Measurements from ENCODE around the gene RNF115. TPM values are rescaled to one million over a fixed set of nuclear protein-coding genes. Genes with fewer than 3 reads are reported as not detected.

The RNF115 gene
- total and polyA plus RNA-seq, 2 of the 4 experiments (the other 2 are of a cell fraction), result 13.5 to 22.9 TPM

GRCh38 chr1:145719230-145720079, 104.4 kb downstream of the RNF115 start, which contains the start of gene CD160:
Gene CD160, plus strand, starts transcription at chr1:145719499. Its CDS starts 8,829 bp downstream, at chr1:145728328.
- Histone ChIP-seq H4K5ac (ENCODE audit: low read depth, low read length) (peak within 1 kb of the TSS; percentile 85), H3K79me1 (ENCODE audit: low read depth in 1 of 2, low read length in 2 of 2) (no peaks in the 10 kb centered on the region; a peak in 1 of 4 replicates), H3K56ac (ENCODE audit: extremely low read depth, insufficient read depth, low read length) (peak within 1 kb of the TSS; percentile 81), H3K4me2 (ENCODE audit: low read depth, low read length) (peak within 1 kb of the TSS; percentile 18; the same call in 1 of the 2 replicates), H2BK20ac (ENCODE audit: low read depth, low read length) (peak within 1 kb of the TSS; percentile 99), H3K27me3 (ENCODE audit: control insufficient read depth, insufficient read depth, low read length) (no peaks in the 10 kb centered on the region), H3K14ac (replicated peaks; ENCODE audit: low read depth, low read length) (peak within 1 kb of the TSS; percentile 87), H4K20me1 (ENCODE audit: insufficient read depth, low read length) (no peaks in the 10 kb centered on the region), H3K9me3 (ENCODE audit: control insufficient read depth, insufficient read depth, low read length) (no peaks in the 10 kb centered on the region), H4K91ac (ENCODE audit: insufficient read depth, low read depth, low read length) (peak within 1 kb of the TSS; percentile 98), H3K27ac (ENCODE audit: insufficient read depth, low read length) (peak within 1 kb of the TSS; percentile 62), H2BK120ac (ENCODE audit: low read depth, low read length) (peak within 1 kb of the TSS; percentile 99), H3K23ac (ENCODE audit: low read depth, low read length) (peak within 1 kb of the TSS; percentile 88), H2AK5ac (ENCODE audit: low read depth, low read length) (peak within 1 kb of the TSS; percentile 97), H3K4me1 (ENCODE audit: control insufficient read depth, insufficient read depth, low read length) (peaks cover 29% of the 10 kb centered on the region), H2AK9ac (replicated peaks; ENCODE audit: low read depth, low read length, poor library complexity) (peak within 1 kb of the TSS; percentile 94), H2BK5ac (ENCODE audit: low read depth, low read length, poor library complexity, severe bottlenecking) (peak within 1 kb of the TSS; percentile 92), H3K4me3 (ENCODE audit: insufficient read depth, low read depth, low read length) (no peak within 1 kb of the TSS), H3K4ac (ENCODE audit: low read depth, low read length) (peak within 1 kb of the TSS; percentile 99), H3K36me3 (ENCODE audit: control insufficient read depth, insufficient read depth, low read length) (no peaks in the 10 kb centered on the region), H3K9ac (ENCODE audit: low read depth, low read length) (no peak within 1 kb of the TSS), H2AFZ (replicated peaks; ENCODE audit: low read length, poor library complexity) (peak within 1 kb of the TSS; percentile 94), H4K8ac (ENCODE audit: low read depth in 2 of 2, low read length in 2 of 2) (peak within 1 kb of the TSS; percentile 75 to 95), H3K18ac (ENCODE audit: low read depth, low read length) (peak within 1 kb of the TSS; percentile 72), H3K9me1 (ENCODE audit: insufficient read depth, low read length) (peaks cover 24% of the 10 kb centered on the region), H2BK15ac (ENCODE audit: low read depth, low read length) (peak within 1 kb of the TSS; percentile 99)
- ATAC-seq (ENCODE audit: low read depth) (no peak), DNase-seq (no peak)
- in situ Hi-C loops (cut with MboI; ENCODE audit: low sequenced_read_pairs), result no loop called here
- 94% methylated on average over 6 of the region's 12 CpGs; no CpG with 5 or more reads in 1 of the 2 experiments for WGBS, 2 experiments (ENCODE audit: extremely low coverage in 2 of 2, insufficient read length in 1 of 2)
- BruUV-seq (replicated peaks), result no TSS peak
- TF ChIP-seq MXI1 (IDR thresholded peaks at IDR 0.05; ENCODE audit: borderline replicate concordance, low read depth, low read length) (no peak), RFX5 (IDR thresholded peaks at IDR 0.05; ENCODE audit: low read depth, low read length) (no peak), CTCF (conservative IDR thresholded peaks at IDR 0.05; ENCODE audit: low read depth, low read length) (no peak), RAD21 (IDR thresholded peaks at IDR 0.05; ENCODE audit: low read length) (no peak), USF2 (IDR thresholded peaks at IDR 0.05; ENCODE audit: low read depth, low read length) (no peak), BHLHE40 (IDR thresholded peaks at IDR 0.05; ENCODE audit: low read depth, low read length) (no peak), MAFK (IDR thresholded peaks at IDR 0.05; ENCODE audit: low read depth, low read length) (no peak), FOS (IDR thresholded peaks at IDR 0.05; ENCODE audit: low read depth, low read length) (no peak), RCOR1 (IDR thresholded peaks at IDR 0.05; ENCODE audit: insufficient replicate concordance, low read length) (no peak), SMC3 (IDR thresholded peaks at IDR 0.05; ENCODE audit: low read depth, low read length) (no peak), NFE2L2 (IDR thresholded peaks at IDR 0.05; ENCODE audit: low read depth, low read length) (no peak), CHD1 (IDR thresholded peaks at IDR 0.05; ENCODE audit: low read depth, low read length) (no peak), CEBPB (IDR thresholded peaks at IDR 0.05; ENCODE audit: low read depth, low read length) (no peak), POLR2A (IDR thresholded peaks at IDR 0.05; ENCODE audit: low read depth, low read length) (no peak)
- TF ChIP-seq, protein P1, sequence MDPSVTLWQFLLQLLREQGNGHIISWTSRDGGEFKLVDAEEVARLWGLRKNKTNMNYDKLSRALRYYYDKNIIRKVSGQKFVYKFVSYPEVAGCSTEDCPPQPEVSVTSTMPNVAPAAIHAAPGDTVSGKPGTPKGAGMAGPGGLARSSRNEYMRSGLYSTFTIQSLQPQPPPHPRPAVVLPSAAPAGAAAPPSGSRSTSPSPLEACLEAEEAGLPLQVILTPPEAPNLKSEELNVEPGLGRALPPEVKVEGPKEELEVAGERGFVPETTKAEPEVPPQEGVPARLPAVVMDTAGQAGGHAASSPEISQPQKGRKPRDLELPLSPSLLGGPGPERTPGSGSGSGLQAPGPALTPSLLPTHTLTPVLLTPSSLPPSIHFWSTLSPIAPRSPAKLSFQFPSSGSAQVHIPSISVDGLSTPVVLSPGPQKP (IDR thresholded peaks at IDR 0.05; ENCODE audit: borderline replicate concordance, low read depth, low read length), result no peak
- dilution Hi-C loops (cut with HindIII; ENCODE audit: low sequenced_read_pairs, unreplicated experiment), result no loop called here
- intact Hi-C loops (cut with micrococcal nuclease), result loop anchor here (10.0 kb wide), 1 partner anchor 105 kb away; the partner anchor contains the start of genes POLR3C and RNF115
- POLR2A ChIA-PET (ENCODE audit: unreplicated experiment), result no interaction called here
- CTCF ChIA-PET, result no interaction called here

Data from IMR-90 (cell line).